Stimulated activated naive CD8-positive, alpha-beta T cell treated with anti-CD3 and anti-CD28 coated beads, Interleukin-15, amount 100 ng/mL, for 72 hours (primary cell): Measurements from ENCODE around the gene AFDN.

ENCODE experiments used
- ATAC-seq: fragments of 150-1000 bp; cut with Tn5 transposase; 2 replicates; pipeline ENCODE4 v1.10.0; 2021; ENCODE audit warnings: mild to moderate bottlenecking, moderate library complexity
- DNase-seq, 2 donors: peaks; one replicate each; pipeline ENCODE4 v3.0.0; 2021 to 2022
- H3K27ac Mint-ChIP-seq, 2 donors: one replicate each; pipeline ENCODE4 v1.8.0; 2022; ENCODE audit warnings: mild to moderate bottlenecking in 2 of 2, mixed read lengths in 2 of 2, moderate library complexity in 2 of 2
- H3K27me3 Mint-ChIP-seq: one replicate; pipeline ENCODE4 v1.8.0; 2022; ENCODE audit warnings: mixed read lengths
- H3K4me1 Mint-ChIP-seq: one replicate; pipeline ENCODE4 v1.8.0; 2022; ENCODE audit warnings: mild to moderate bottlenecking, mixed read lengths
- H3K4me3 Mint-ChIP-seq, 2 donors: one replicate each; pipeline ENCODE4 v1.8.0; 2022; ENCODE audit warnings: mild to moderate bottlenecking in 2 of 2, mixed read lengths in 2 of 2, moderate library complexity in 1 of 2
- H3K9me3 Mint-ChIP-seq, 2 donors: one replicate each; pipeline ENCODE4 v1.8.0; 2022; ENCODE audit warnings: mixed read lengths in 2 of 2

Gene AFDN

GRCh38 chr6:167946604-167947003 is 119.9 kb downstream of the AFDN start:
- H3K27me3 Mint-ChIP-seq: no peaks in the 10 kb centered on the region
- no peak overlapping the region for H3K4me3 Mint-ChIP-seq
- H3K27ac Mint-ChIP-seq: no peak overlapping the region
- H3K4me1 Mint-ChIP-seq: no peaks in the 10 kb centered on the region
- DNase-seq (no peak), ATAC-seq (no peak)
- no peaks in the 10 kb centered on the region for H3K9me3 Mint-ChIP-seq

DNA sequence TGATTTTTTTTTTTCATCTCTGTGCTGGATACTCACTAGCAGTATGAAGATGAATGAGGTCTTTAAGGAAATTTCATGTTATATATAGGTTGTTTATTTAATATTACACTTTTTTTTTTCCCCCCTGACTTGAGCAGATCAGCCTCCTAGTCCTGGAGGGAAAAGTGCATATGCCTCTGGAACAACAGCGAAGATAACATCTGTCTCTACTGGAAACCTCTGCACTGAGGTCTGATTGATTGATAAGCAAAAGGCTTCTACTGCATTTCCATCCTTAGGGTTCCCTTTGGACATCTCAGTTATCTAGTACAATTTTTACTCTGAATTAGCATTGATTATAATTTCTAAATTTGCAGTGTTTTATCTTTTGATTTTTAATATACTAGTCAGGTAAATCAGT is 121.0 kb downstream of the AFDN start:
- Mint-ChIP-seq H3K4me1 (no peaks in the 10 kb centered on the region), H3K27me3 (no peaks in the 10 kb centered on the region), H3K4me3 (no peak overlapping the region), H3K27ac (no peak overlapping the region), H3K9me3 (no peaks in the 10 kb centered on the region)
- DNase-seq (no peak), ATAC-seq (no peak)

DNA sequence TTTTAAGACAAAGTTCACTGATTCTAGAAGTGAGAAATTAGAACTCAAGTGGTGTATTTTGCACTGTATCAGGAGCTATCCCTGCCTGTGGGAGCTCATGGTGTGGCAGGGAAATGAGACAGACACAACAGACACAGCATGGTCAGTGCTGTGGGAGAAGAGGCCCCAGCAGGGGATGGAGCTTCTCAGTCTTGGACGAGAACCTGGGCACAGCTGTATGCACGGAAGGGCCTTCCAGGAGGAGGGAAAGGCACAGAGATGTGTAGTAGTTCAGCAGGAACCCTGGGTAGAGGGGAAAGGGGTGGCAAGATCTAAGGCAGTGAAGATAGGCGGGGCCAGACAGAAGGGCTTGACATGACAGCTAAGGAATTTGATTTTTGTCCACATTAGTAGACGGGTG is 122.0 kb downstream of the AFDN start:
- DNase-seq (no peak), ATAC-seq (no peak)
- Mint-ChIP-seq H3K4me3 (no peak overlapping the region), H3K9me3 (no peaks in the 10 kb centered on the region), H3K27me3 (no peaks in the 10 kb centered on the region), H3K27ac (no peak overlapping the region), H3K4me1 (no peaks in the 10 kb centered on the region)

DNA sequence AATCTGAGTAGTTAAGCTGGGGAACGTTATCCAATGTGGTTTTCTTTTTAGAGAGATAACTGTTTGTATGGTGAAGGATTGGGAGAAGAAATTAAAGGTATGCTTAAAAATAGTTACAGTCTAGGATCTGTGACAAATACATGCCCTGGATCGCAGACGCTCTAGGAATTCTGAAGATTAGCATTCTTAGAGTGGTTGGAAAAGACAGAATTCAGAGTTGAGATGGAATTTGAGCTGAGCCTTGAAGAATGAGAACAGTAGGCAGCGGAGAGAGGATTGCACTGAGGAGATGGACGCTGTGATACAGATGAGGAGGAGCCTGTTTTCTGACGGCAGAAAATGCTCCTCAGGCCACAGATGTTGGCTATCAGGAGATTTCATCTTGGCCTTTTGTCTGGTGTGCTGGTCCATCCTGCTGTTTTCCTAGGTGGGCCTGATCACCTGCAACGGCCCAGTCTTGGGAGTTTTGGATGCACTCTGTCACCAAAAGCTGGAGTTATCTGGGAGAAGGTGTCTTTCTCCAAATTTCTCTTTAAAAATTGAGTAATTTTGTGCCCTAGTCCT is 122.5 kb downstream of the AFDN start:
- DNase-seq: no peak
- Mint-ChIP-seq H3K9me3 (no peaks in the 10 kb centered on the region), H3K27me3 (no peaks in the 10 kb centered on the region), H3K27ac (no peak overlapping the region), H3K4me1 (no peaks in the 10 kb centered on the region), H3K4me3 (no peak overlapping the region)
- ATAC-seq: no peak

DNA sequence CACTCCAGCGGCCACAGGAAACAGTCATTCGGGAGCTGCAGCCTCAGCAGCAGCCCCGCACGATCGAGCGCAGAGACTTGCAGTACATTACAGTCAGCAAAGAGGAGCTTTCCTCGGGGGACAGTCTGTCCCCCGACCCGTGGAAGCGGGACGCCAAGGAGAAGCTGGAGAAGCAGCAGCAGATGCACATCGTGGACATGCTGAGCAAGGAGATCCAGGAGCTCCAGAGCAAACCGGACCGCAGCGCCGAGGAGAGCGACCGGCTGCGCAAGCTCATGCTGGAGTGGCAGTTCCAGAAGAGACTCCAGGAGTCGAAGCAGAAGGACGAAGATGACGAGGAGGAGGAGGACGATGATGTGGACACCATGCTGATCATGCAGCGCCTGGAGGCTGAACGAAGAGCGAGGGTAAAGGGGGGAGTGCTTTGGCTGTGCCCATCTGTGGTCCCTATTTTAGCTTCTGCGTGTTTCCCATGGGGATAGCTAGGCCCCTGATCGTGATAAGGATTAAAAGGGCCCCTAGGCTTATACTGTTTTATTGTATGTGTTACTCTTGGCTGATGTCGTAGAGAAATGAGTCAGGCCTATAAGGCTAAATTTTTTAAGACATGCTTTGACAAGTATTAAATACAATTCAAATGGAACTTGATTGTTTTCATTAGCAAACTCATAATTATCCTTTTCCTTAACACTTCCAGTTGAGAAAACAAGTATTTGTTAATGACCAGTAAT is 125.2 kb downstream of the AFDN start:
- Mint-ChIP-seq H3K27ac (no peak overlapping the region), H3K9me3 (no peaks in the 10 kb centered on the region), H3K27me3 (no peaks in the 10 kb centered on the region), H3K4me1 (no peaks in the 10 kb centered on the region), H3K4me3 (no peak overlapping the region)
- ATAC-seq: no peak
- no peak for DNase-seq

GRCh38 chr6:167952512-167952859 is 125.8 kb downstream of the AFDN start:
- DNase-seq (no peak), ATAC-seq (no peak)
- no peaks in the 10 kb centered on the region for H3K27me3 Mint-ChIP-seq
- H3K4me3 Mint-ChIP-seq: no peak overlapping the region
- no peaks in the 10 kb centered on the region for H3K9me3 Mint-ChIP-seq
- no peaks in the 10 kb centered on the region for H3K4me1 Mint-ChIP-seq
- H3K27ac Mint-ChIP-seq: no peak overlapping the region

DNA sequence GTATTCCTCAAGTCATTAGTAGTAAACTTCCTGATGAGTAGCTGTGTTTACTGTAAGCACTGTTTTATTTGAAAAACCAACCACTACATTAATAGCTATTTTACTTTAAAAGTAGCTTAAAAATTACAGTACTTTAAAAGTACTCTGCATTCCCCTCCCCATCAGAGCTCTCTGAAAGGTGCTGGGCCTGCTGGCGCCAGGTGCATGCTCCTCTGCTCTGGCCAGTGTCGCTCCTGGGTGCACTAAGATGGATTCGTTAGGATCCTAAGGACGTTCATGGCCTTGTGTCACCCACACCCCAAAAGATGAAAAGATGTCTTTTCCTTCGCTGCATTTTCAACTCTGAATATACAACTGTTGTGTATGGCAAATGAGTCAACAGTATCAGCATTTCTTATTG is 126.8 kb downstream of the AFDN start:
- Mint-ChIP-seq H3K4me3 (no peak overlapping the region), H3K27ac (no peak overlapping the region), H3K27me3 (no peaks in the 10 kb centered on the region), H3K9me3 (no peaks in the 10 kb centered on the region), H3K4me1 (no peaks in the 10 kb centered on the region)
- DNase-seq (no peak), ATAC-seq (no peak)

GRCh38 chr6:167954151-167954550 is 127.4 kb downstream of the AFDN start:
- no peak for DNase-seq
- ATAC-seq: no peak
- H3K4me3 Mint-ChIP-seq: no peak overlapping the region
- H3K9me3 Mint-ChIP-seq: no peaks in the 10 kb centered on the region
- H3K27me3 Mint-ChIP-seq: no peaks in the 10 kb centered on the region
- H3K27ac Mint-ChIP-seq: no peak overlapping the region
- no peaks in the 10 kb centered on the region for H3K4me1 Mint-ChIP-seq

DNA sequence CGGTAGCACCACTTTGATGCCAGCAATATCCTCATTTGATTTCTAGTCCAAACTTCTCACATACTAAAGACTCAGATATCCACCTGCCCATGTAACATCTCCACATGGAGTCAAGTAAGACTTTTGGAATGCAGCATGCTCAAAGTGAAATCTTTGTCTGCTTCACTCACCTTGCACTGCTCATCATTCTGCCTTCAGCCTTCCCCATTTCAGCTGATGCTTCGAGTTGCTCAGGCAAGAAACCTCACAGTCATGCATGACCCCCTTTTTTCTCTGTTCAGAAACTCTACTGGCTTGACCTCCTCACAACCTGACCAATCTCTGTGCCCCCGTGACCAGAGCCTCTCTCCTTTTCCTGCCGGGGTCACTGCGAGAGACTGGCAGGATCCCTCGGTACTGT is 129.8 kb downstream of the AFDN start:
- H3K4me3 Mint-ChIP-seq: no peak overlapping the region
- no peaks in the 10 kb centered on the region for H3K9me3 Mint-ChIP-seq
- no peaks in the 10 kb centered on the region for H3K4me1 Mint-ChIP-seq
- H3K27ac Mint-ChIP-seq: no peak overlapping the region
- no peaks in the 10 kb centered on the region for H3K27me3 Mint-ChIP-seq
- DNase-seq: no peak
- ATAC-seq: no peak

DNA sequence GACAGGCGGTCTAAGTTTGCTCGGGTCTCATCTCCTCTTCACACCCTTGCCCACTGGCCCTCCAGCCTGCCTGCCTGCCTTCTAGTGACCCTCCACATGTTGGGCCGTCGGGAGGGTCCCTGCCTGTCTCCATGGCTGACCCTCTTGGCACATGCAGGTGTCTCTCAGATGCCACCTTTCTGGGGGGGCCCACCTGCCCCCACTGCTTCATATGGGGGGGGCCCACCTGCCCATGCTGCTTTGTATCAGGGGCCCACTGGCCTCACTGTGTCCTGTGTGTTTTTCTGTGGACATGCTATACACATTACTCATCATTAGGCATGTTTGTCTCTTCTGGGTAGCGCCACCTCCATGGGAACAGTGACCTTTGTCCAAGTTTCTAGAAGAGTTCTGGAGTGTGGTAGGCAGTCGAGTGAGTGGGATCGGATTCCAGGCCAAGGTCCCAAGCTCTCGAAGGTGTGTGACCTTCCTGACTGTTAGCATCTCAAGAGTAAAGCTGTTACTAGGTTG is 130.3 kb downstream of the AFDN start:
- no peak overlapping the region for H3K4me3 Mint-ChIP-seq

GRCh38 chr6:167957626-167958025 is 130.9 kb downstream of the AFDN start:
- no peak for ATAC-seq
- DNase-seq: no peak
- Mint-ChIP-seq H3K4me1 (no peaks in the 10 kb centered on the region), H3K4me3 (no peak overlapping the region), H3K27ac (no peak overlapping the region), H3K27me3 (no peaks in the 10 kb centered on the region), H3K9me3 (no peaks in the 10 kb centered on the region)

More for the DNA sequence above, 130.3 kb downstream of the AFDN start:
- Mint-ChIP-seq H3K9me3 (no peaks in the 10 kb centered on the region), H3K27ac (no peak overlapping the region), H3K4me1 (no peaks in the 10 kb centered on the region), H3K27me3 (no peaks in the 10 kb centered on the region)
- ATAC-seq (no peak), DNase-seq (no peak)

DNA sequence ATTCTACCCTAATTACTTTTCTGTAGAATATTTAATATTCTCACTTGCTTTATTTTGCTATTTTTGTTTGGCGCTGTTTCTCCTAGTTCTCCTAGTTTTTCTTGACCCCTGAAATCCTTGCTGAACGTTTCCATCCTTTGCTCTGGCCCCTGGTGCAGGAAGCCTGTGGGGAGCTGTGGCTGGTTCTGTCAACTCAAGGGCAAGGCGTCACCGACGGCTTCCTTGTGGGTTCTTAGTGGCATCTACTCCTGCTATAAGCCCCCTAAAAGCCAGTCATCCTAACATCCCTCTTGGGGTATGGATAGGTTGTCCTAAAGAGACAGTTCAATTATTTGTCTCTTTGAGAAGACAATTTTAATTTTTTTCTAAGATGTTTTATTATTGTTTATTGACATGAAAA is 133.9 kb downstream of the AFDN start:
- Mint-ChIP-seq H3K4me1 (no peaks in the 10 kb centered on the region), H3K4me3 (no peak overlapping the region), H3K27me3 (no peaks in the 10 kb centered on the region), H3K9me3 (no peaks in the 10 kb centered on the region), H3K27ac (no peak overlapping the region)
- DNase-seq: no peak
- no peak for ATAC-seq

GRCh38 chr6:167962711-167963110 is 136.0 kb downstream of the AFDN start:
- Mint-ChIP-seq H3K27me3 (no peaks in the 10 kb centered on the region), H3K4me1 (no peaks in the 10 kb centered on the region)

GRCh38 chr6:167963589-167964057 is 136.9 kb downstream of the AFDN start:
- Mint-ChIP-seq H3K27me3 (no peaks in the 10 kb centered on the region), H3K4me3 (no peak overlapping the region), H3K4me1 (no peaks in the 10 kb centered on the region), H3K27ac (no peak overlapping the region), H3K9me3 (no peaks in the 10 kb centered on the region)
- DNase-seq (no peak), ATAC-seq (no peak)

More at GRCh38 chr6:167962711-167963110, 136.0 kb downstream of the AFDN start:
- no peak for DNase-seq
- H3K27ac Mint-ChIP-seq: no peak overlapping the region
- no peaks in the 10 kb centered on the region for H3K9me3 Mint-ChIP-seq
- ATAC-seq: no peak
- H3K4me3 Mint-ChIP-seq: no peak overlapping the region

DNA sequence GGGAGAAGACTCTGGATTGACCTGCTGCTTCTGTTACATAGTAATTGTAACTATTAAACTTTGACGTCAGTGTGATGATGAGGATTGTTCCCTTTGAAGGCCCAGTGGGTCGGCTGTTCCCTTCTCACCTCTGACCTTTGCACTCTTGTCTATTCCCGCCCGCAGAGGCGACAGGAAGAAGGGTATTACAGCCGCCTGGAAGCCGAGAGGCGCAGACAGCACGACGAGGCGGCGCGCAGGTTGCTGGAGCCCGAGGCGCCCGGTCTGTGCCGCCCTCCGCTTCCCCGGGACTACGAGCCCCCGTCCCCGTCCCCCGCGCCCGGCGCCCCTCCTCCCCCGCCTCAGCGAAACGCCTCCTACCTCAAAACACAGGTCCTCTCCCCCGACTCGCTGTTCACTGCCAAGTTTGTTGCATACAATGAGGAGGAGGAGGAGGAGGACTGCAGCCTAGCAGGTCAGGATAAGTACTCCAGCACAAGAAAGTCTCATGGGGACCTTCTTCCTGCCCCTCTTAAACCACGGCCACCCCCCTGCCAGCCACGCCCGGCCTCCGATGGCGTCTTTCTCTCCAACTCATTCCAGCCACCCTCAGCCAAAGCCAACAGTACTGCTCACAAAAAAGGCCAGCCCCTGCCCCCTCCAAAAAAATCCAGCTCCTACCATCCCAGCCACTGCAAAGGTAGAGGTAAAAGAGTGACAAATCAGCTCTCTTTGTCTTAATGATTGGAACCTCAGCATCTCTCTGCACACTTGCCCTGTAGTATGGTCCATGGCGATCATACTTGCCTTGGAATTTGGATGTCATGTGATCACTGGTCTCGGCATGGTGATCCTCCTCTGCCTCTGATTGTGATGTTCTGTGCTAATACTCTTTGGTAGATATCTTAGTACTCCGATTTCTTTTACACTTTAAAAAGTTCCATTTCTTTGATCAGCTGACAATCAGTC is 139.2 kb downstream of the AFDN start:
- ATAC-seq (no peak), DNase-seq (no peak)
- no peaks in the 10 kb centered on the region for H3K9me3 Mint-ChIP-seq
- H3K27me3 Mint-ChIP-seq: no peaks in the 10 kb centered on the region
- H3K4me3 Mint-ChIP-seq: no peak overlapping the region
- H3K4me1 Mint-ChIP-seq: no peaks in the 10 kb centered on the region
- no peak overlapping the region for H3K27ac Mint-ChIP-seq

GRCh38 chr6:167966540-167966905 is 139.8 kb downstream of the AFDN start:
- Mint-ChIP-seq H3K27ac (peak overlapping the region in 1 of 2 donors; percentile 23), H3K4me3 (no peak overlapping the region)

More at GRCh38 chr6:167966540-167966905, 139.8 kb downstream of the AFDN start:
- H3K4me1 Mint-ChIP-seq: no peaks in the 10 kb centered on the region
- ATAC-seq (no peak), DNase-seq (no peak)
- no peaks in the 10 kb centered on the region for H3K9me3 Mint-ChIP-seq
- H3K27me3 Mint-ChIP-seq: no peaks in the 10 kb centered on the region
